Measurements from ENCODE around the gene ZNF394. TPM values are rescaled to one million over a fixed set of nuclear protein-coding genes. Genes with fewer than 3 reads are reported as not detected.
A peak's percentile ranks its signal among the peaks of the same experiment; 100 is the strongest.

ZNF394 gene
- total and polyA plus RNA-seq, 9 of the 15 experiments (the other 6 are each of a cell fraction or from before 2014, with no cell fraction given): 2.9 to 32.2 (median 24.2) TPM

- no peak for TF ChIP-seq ARHGAP35 (IDR thresholded peaks at IDR 0.05; ENCODE audit: partially characterized antibody)
- no peak for TF ChIP-seq ZNF212 (CRISPR knock-in tag; IDR thresholded peaks at IDR 0.05)
- TF ChIP-seq ZNF655 (CRISPR knock-in tag; IDR thresholded peaks at IDR 0.05): no peak
- TF ChIP-seq CLOCK (CRISPR knock-in tag; IDR thresholded peaks at IDR 0.05; ENCODE audit: borderline replicate concordance): no peak
- no peak for TF ChIP-seq TAL1 (IDR thresholded peaks at IDR 0.05)
- no peak for TF ChIP-seq RBM25 (IDR thresholded peaks at IDR 0.05; ENCODE audit: low read depth, low read length, severe bottlenecking)
- TF ChIP-seq BMI1 (IDR thresholded peaks at IDR 0.05; ENCODE audit: low read length): no peak
- no peak for TF ChIP-seq SMARCB1 (IDR thresholded peaks at IDR 0.05; ENCODE audit: insufficient read length, low read depth)
- peak; percentile 92 to 95 for TF ChIP-seq MNT (conservative IDR thresholded peaks at IDR 0.05)
- TF ChIP-seq NEUROD1 (IDR thresholded peaks at IDR 0.05; ENCODE audit: borderline replicate concordance, low read depth, low read length, partially characterized antibody): no peak
- no peak for TF ChIP-seq ZNF696 (CRISPR knock-in tag; conservative IDR thresholded peaks at IDR 0.05)
- no peak for TF ChIP-seq HINFP (tag; conservative IDR thresholded peaks at IDR 0.05; ENCODE audit: low read depth)
- TF ChIP-seq ELK1 (CRISPR knock-in tag; IDR thresholded peaks at IDR 0.05): no peak
- no peak for TF ChIP-seq ZNF589 (CRISPR knock-in tag; IDR thresholded peaks at IDR 0.05; ENCODE audit: low read depth)
- TF ChIP-seq YY1 (IDR thresholded peaks at IDR 0.05; ENCODE audit: borderline replicate concordance in 1 of 3, control insufficient read depth in 1 of 3, extremely low read depth in 1 of 3, insufficient read depth in 3 of 3, insufficient read length in 1 of 3, insufficient replicate concordance in 2 of 3, low read depth in 1 of 3, low read length in 2 of 3): peak in 2 of 3 experiments; percentile 66 to 73
These were observed at the start of gene ZNF394 (continued) for GRCh38 chr7:99499721-99500636.

All from K562 (cell line).